ENCODE measurements around the gene SPSB3. TPM values are rescaled to one million over a fixed set of nuclear protein-coding genes. Genes with fewer than 3 reads are reported as not detected.

The SPSB3 gene
- total and polyA plus RNA-seq, 4 donors: 27.7 to 60.5 (median 37.8) TPM

GRCh38 chr16:1784977-1785845, 2.8 kb upstream of the SPSB3 start:
- Histone ChIP-seq H3K4me1 (ENCODE audit: control insufficient read depth in 4 of 4, insufficient read depth in 4 of 4, low read length in 3 of 4) (peaks cover 11 to 61% (median 40%) of the 10 kb centered on the region in 4 donors), H3K36me3 (ENCODE audit: control insufficient read depth in 4 of 4, insufficient read depth in 3 of 4, low read depth in 1 of 4, low read length in 3 of 4) (peaks cover 0 to 26% (median 5%) of the 10 kb centered on the region in 4 donors), H3K4me3 (ENCODE audit: low read depth in 1 of 3, low read length in 3 of 3) (no peak overlapping the region), H3K9me3 (ENCODE audit: control insufficient read depth in 4 of 4, low read length in 3 of 4) (no peaks in the 10 kb centered on the region), H3K9ac (ENCODE audit: low read depth in 1 of 2, low read length in 2 of 2) (no peak overlapping the region), H3K27ac (ENCODE audit: low read depth in 1 of 2, low read length in 2 of 2) (no peak overlapping the region), H3K27me3 (ENCODE audit: control insufficient read depth in 4 of 4, insufficient read depth in 4 of 4, low read length in 3 of 4) (no peaks in the 10 kb centered on the region)
- 89% methylated on average over 26 of the region's 26 CpGs for WGBS
- TF ChIP-seq EGR1 (IDR thresholded peaks at IDR 0.05; ENCODE audit: low read depth in 2 of 2): no peak
- TF ChIP-seq FOXA1 (IDR thresholded peaks at IDR 0.05): no peak
- TF ChIP-seq, protein P1, sequence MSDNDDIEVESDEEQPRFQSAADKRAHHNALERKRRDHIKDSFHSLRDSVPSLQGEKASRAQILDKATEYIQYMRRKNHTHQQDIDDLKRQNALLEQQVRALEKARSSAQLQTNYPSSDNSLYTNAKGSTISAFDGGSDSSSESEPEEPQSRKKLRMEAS (IDR thresholded peaks at IDR 0.05): no peak
- no peak for TF ChIP-seq JUND (IDR thresholded peaks at IDR 0.05)
- no peak for TF ChIP-seq CTCF (IDR thresholded peaks at IDR 0.05; ENCODE audit: low read depth, low read length, missing input control)
- no peak for TF ChIP-seq TAF1 (conservative IDR thresholded peaks at IDR 0.05)
- TF ChIP-seq NR2F2 (IDR thresholded peaks at IDR 0.05): no peak
- TF ChIP-seq, protein P2, sequence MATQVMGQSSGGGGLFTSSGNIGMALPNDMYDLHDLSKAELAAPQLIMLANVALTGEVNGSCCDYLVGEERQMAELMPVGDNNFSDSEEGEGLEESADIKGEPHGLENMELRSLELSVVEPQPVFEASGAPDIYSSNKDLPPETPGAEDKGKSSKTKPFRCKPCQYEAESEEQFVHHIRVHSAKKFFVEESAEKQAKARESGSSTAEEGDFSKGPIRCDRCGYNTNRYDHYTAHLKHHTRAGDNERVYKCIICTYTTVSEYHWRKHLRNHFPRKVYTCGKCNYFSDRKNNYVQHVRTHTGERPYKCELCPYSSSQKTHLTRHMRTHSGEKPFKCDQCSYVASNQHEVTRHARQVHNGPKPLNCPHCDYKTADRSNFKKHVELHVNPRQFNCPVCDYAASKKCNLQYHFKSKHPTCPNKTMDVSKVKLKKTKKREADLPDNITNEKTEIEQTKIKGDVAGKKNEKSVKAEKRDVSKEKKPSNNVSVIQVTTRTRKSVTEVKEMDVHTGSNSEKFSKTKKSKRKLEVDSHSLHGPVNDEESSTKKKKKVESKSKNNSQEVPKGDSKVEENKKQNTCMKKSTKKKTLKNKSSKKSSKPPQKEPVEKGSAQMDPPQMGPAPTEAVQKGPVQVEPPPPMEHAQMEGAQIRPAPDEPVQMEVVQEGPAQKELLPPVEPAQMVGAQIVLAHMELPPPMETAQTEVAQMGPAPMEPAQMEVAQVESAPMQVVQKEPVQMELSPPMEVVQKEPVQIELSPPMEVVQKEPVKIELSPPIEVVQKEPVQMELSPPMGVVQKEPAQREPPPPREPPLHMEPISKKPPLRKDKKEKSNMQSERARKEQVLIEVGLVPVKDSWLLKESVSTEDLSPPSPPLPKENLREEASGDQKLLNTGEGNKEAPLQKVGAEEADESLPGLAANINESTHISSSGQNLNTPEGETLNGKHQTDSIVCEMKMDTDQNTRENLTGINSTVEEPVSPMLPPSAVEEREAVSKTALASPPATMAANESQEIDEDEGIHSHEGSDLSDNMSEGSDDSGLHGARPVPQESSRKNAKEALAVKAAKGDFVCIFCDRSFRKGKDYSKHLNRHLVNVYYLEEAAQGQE (IDR thresholded peaks at IDR 0.05): no peak
- no peak for TF ChIP-seq HNF4A (conservative IDR thresholded peaks at IDR 0.05)
- no peak for TF ChIP-seq GABPA (IDR thresholded peaks at IDR 0.05 in 1 of 2, conservative IDR thresholded peaks at IDR 0.05 in 1 of 2)
- TF ChIP-seq FOXA2 (IDR thresholded peaks at IDR 0.05): no peak
- no peak for TF ChIP-seq YY1 (IDR thresholded peaks at IDR 0.05)
- TF ChIP-seq SP1 (IDR thresholded peaks at IDR 0.05): no peak
- TF ChIP-seq RAD21 (IDR thresholded peaks at IDR 0.05): no peak
- TF ChIP-seq ATF3 (IDR thresholded peaks at IDR 0.05): no peak
- no peak for TF ChIP-seq RXRA (IDR thresholded peaks at IDR 0.05)
- no peak for TF ChIP-seq HNF4G (IDR thresholded peaks at IDR 0.05)
- TF ChIP-seq, protein P3, sequence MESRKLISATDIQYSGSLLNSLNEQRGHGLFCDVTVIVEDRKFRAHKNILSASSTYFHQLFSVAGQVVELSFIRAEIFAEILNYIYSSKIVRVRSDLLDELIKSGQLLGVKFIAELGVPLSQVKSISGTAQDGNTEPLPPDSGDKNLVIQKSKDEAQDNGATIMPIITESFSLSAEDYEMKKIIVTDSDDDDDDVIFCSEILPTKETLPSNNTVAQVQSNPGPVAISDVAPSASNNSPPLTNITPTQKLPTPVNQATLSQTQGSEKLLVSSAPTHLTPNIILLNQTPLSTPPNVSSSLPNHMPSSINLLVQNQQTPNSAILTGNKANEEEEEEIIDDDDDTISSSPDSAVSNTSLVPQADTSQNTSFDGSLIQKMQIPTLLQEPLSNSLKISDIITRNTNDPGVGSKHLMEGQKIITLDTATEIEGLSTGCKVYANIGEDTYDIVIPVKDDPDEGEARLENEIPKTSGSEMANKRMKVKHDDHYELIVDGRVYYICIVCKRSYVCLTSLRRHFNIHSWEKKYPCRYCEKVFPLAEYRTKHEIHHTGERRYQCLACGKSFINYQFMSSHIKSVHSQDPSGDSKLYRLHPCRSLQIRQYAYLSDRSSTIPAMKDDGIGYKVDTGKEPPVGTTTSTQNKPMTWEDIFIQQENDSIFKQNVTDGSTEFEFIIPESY (IDR thresholded peaks at IDR 0.05): no peak
- DNase-seq (ENCODE audit: low spot score): no peak

Measured in liver (tissue), 9 donors.